Measurements from ENCODE around the gene SPECC1L. TPM values are rescaled to one million over a fixed set of nuclear protein-coding genes. Genes with fewer than 3 reads are reported as not detected.

Gene SPECC1L
- total and polyA plus RNA-seq, 2 of the 8 experiments (the other 6 are each of a cell fraction or from before 2014, with no cell fraction given): 15.7 to 61.6 TPM

GRCh38 chr22:24400034-24400725 lies 129.5 kb downstream of the SPECC1L start:
- H3K79me2 ChIP-seq (ENCODE audit: control insufficient read depth in 1 of 2, insufficient read depth in 2 of 2, low read length in 2 of 2): no peaks in the 10 kb centered on the region
- TF ChIP-seq CHD2 (IDR thresholded peaks at IDR 0.05; ENCODE audit: low read length) (no peak), RNF2 (IDR thresholded peaks at IDR 0.05; ENCODE audit: borderline replicate concordance, low read depth, low read length, missing control alignments, poor library complexity, severe bottlenecking) (no peak), USF2 (IDR thresholded peaks at IDR 0.05; ENCODE audit: low read length) (no peak), EGR1 (IDR thresholded peaks at IDR 0.05; ENCODE audit: borderline replicate concordance, low read depth, low read length) (no peak), MAX (IDR thresholded peaks at IDR 0.05) (no peak)
- no peak overlapping the region for H2BK20ac ChIP-seq (ENCODE audit: low read length)
- POLR2A ChIA-PET (ENCODE audit: partially characterized antibody): no interaction called here
- H4K8ac ChIP-seq (ENCODE audit: extremely low read depth, insufficient read depth, low read length): no peak overlapping the region
- no peaks in the 10 kb centered on the region for H3K9me3 ChIP-seq (ENCODE audit: insufficient read depth in 2 of 2, low read depth in 1 of 2, low read length in 1 of 2)
- no peak overlapping the region for H3K9ac ChIP-seq (replicated peaks in 1 of 4; ENCODE audit: extremely low read depth in 1 of 4, low read depth in 3 of 4, low read length in 3 of 4)
- no peak overlapping the region for H2BK12ac ChIP-seq (ENCODE audit: low read depth, low read length)
- H3K18ac ChIP-seq (ENCODE audit: extremely low read depth, low read length): no peak overlapping the region
- H4K91ac ChIP-seq (replicated peaks; ENCODE audit: insufficient read length, low read length): no peak overlapping the region
- H3K27ac ChIP-seq (ENCODE audit: low read depth, low read length): no peak overlapping the region
- no peaks in the 10 kb centered on the region for H3K23me2 ChIP-seq (ENCODE audit: low read depth, low read length)
- H3K4me2 ChIP-seq (ENCODE audit: insufficient read depth in 1 of 2, low read depth in 2 of 2, low read length in 2 of 2): no peak overlapping the region
- H3K56ac ChIP-seq (replicated peaks; ENCODE audit: insufficient read length, low read depth, low read length): no peak overlapping the region
- no peak overlapping the region for H3K23ac ChIP-seq (ENCODE audit: insufficient read length)
- H3K4me3 ChIP-seq (ENCODE audit: extremely low read depth in 1 of 4, insufficient read depth in 2 of 4, low read depth in 3 of 4, low read length in 4 of 4): no peak overlapping the region
- H3K36me3 ChIP-seq (ENCODE audit: control insufficient read depth in 2 of 4, insufficient read depth in 4 of 4, low read length in 3 of 4): peaks cover 0 to 12% (median 3%) of the 10 kb centered on the region in 4 experiments; a peak in 3 of 8 replicates
- H2AK5ac ChIP-seq (ENCODE audit: low read depth, low read length): no peak overlapping the region
- CTCF ChIA-PET (ENCODE audit: partially characterized antibody): interaction anchor here (0.6 to 1.7 kb wide), 4 partner anchors 19 to 243 kb away, joined by 3 to 8 read pairs (median 4); no protein-coding TSS in a partner anchor
- H3K79me1 ChIP-seq (ENCODE audit: low read depth, low read length): no peaks in the 10 kb centered on the region
- H3K27me3 ChIP-seq (replicated peaks in 1 of 4; ENCODE audit: control insufficient read depth in 3 of 4, extremely low read depth in 1 of 4, insufficient read depth in 3 of 4, low read length in 3 of 4): no peaks in the 10 kb centered on the region
- H2AFZ ChIP-seq (ENCODE audit: low read length): no peak overlapping the region
- H2BK120ac ChIP-seq (replicated peaks; ENCODE audit: low read depth, low read length): no peak overlapping the region
- 87% methylated on average over 8 of the region's 8 CpGs; no CpG with 5 or more reads in 1 of the 2 experiments for WGBS, 2 experiments (ENCODE audit: extremely low coverage in 1 of 2, insufficient coverage in 1 of 2, insufficient read length in 1 of 2, insufficient replicate concordance in 2 of 2, low coverage in 1 of 2, low lambda C conversion rate in 2 of 2, missing lambda C conversion rate in 1 of 2)
- H3K14ac ChIP-seq (ENCODE audit: insufficient read length): no peak overlapping the region
- H2BK5ac ChIP-seq (ENCODE audit: low read depth, low read length): no peak overlapping the region
- no peak for DNase-seq (ENCODE audit: low read depth in 1 of 2, low spot score in 2 of 2)
- no peak overlapping the region for H2BK15ac ChIP-seq (ENCODE audit: low read length)
- no peak overlapping the region for H3K4ac ChIP-seq (replicated peaks; ENCODE audit: insufficient read length, low read depth, low read length)
- no peaks in the 10 kb centered on the region for H3K4me1 ChIP-seq (replicated peaks in 1 of 4; ENCODE audit: control insufficient read depth in 3 of 4, insufficient read depth in 4 of 4, low read length in 3 of 4)
- peaks cover 0 to 4% of the 10 kb centered on the region in 2 experiments for H4K20me1 ChIP-seq (replicated peaks in 1 of 2; ENCODE audit: control insufficient read depth in 1 of 2, insufficient read depth in 2 of 2, low read length in 2 of 2)
- FAIRE-seq: no peak
- no peak overlapping the region for H4K5ac ChIP-seq (ENCODE audit: insufficient read length, low read depth, low read length)
